ENCODE data around the gene RASGRP4.
"Not testable (repeated sequence)": the region's sequence is repeated elsewhere in the genome, so short reads cannot be mapped to it uniquely, and the experiment has no call there.

RASGRP4 gene

GRCh38 chr19:38425810-38426466 lies at the start of gene RASGRP4:
Gene RASGRP4 (minus strand): TSS chr19:38426219. CDS start chr19:38426091, 128 bp downstream.
- Histone ChIP-seq H3K27me3 (peaks cover 22% of the 10 kb centered on the region), H3K9me3 (no peaks in the 10 kb centered on the region), H3K27ac (peak within 1 kb of the TSS; percentile 89), H3K4me1 (ENCODE audit: control insufficient read depth in 1 of 2, insufficient read depth in 1 of 2, low read depth in 1 of 2, low read length in 1 of 2) (peaks cover 45% of the 10 kb centered on the region in 2 experiments), H3K4me3 (ENCODE audit: low read depth in 1 of 2, low read length in 1 of 2) (peak within 1 kb of the TSS; percentile 81 to 97), H3K36me3 (peaks cover 23% of the 10 kb centered on the region)
- no peak for TF ChIP-seq CTCF (IDR thresholded peaks at IDR 0.05)

- no peak for TF ChIP-seq CTCF (IDR thresholded peaks at IDR 0.05)
- H3K4me3 ChIP-seq (ENCODE audit: low read depth in 1 of 2, low read length in 1 of 2): no peak overlapping the region
- no peaks in the 10 kb centered on the region for H3K4me1 ChIP-seq (ENCODE audit: control insufficient read depth in 1 of 2, insufficient read depth in 1 of 2, low read depth in 1 of 2, low read length in 1 of 2)
- no peak overlapping the region for H3K27ac ChIP-seq
- H3K36me3 ChIP-seq: no peaks in the 10 kb centered on the region
- no peaks in the 10 kb centered on the region for H3K9me3 ChIP-seq
- peaks cover 3% of the 10 kb centered on the region for H3K27me3 ChIP-seq
Measured at GRCh38 chr19:38475176-38475575, 49.2 kb upstream of the RASGRP4 start.

GRCh38 chr19:38473201-38473600 lies 47.2 kb upstream of the RASGRP4 start:
- Histone ChIP-seq H3K4me1 (ENCODE audit: control insufficient read depth in 1 of 2, insufficient read depth in 1 of 2, low read depth in 1 of 2, low read length in 1 of 2) (no peaks in the 10 kb centered on the region), H3K9me3 (no peaks in the 10 kb centered on the region), H3K36me3 (no peaks in the 10 kb centered on the region), H3K27me3 (peaks cover 3% of the 10 kb centered on the region), H3K4me3 (ENCODE audit: low read depth in 1 of 2, low read length in 1 of 2) (no peak overlapping the region), H3K27ac (no peak overlapping the region)
- TF ChIP-seq CTCF (IDR thresholded peaks at IDR 0.05): no peak

GRCh38 chr19:38472725-38473124 lies 46.7 kb upstream of the RASGRP4 start:
- H3K4me1 ChIP-seq (ENCODE audit: control insufficient read depth in 1 of 2, insufficient read depth in 1 of 2, low read depth in 1 of 2, low read length in 1 of 2); H3K27me3 ChIP-seq; H3K4me3 ChIP-seq (ENCODE audit: low read depth in 1 of 2, low read length in 1 of 2); H3K36me3 ChIP-seq; H3K9me3 ChIP-seq; H3K27ac ChIP-seq: not testable (repeated sequence)

GRCh38 chr19:38470788-38471480 lies 44.9 kb upstream of the RASGRP4 start:
- Histone ChIP-seq H3K4me1 (ENCODE audit: control insufficient read depth in 1 of 2, insufficient read depth in 1 of 2, low read depth in 1 of 2, low read length in 1 of 2) (no peaks in the 10 kb centered on the region), H3K27ac (no peak overlapping the region), H3K36me3 (no peaks in the 10 kb centered on the region), H3K27me3 (peaks cover 3% of the 10 kb centered on the region), H3K4me3 (ENCODE audit: low read depth in 1 of 2, low read length in 1 of 2) (no peak overlapping the region), H3K9me3 (no peaks in the 10 kb centered on the region)
- no peak for TF ChIP-seq CTCF (IDR thresholded peaks at IDR 0.05)

- peaks cover 3% of the 10 kb centered on the region for H3K27me3 ChIP-seq
- H3K9me3 ChIP-seq: no peaks in the 10 kb centered on the region
- no peak for TF ChIP-seq CTCF (IDR thresholded peaks at IDR 0.05)
- no peaks in the 10 kb centered on the region for H3K36me3 ChIP-seq
- no peak overlapping the region for H3K4me3 ChIP-seq (ENCODE audit: low read depth in 1 of 2, low read length in 1 of 2)
- no peaks in the 10 kb centered on the region for H3K4me1 ChIP-seq (ENCODE audit: control insufficient read depth in 1 of 2, insufficient read depth in 1 of 2, low read depth in 1 of 2, low read length in 1 of 2)
- H3K27ac ChIP-seq: no peak overlapping the region
Measured at GRCh38 chr19:38469151-38469550, 43.1 kb upstream of the RASGRP4 start.

Measured in neutrophil (primary cell).